Activated CD4-positive, CD25-positive, alpha-beta regulatory T cell (primary cell): Measurements from ENCODE around the gene TPRX1.
"Not testable (repeated sequence)": the region's sequence is repeated elsewhere in the genome, so short reads cannot be mapped to it uniquely, and the experiment has no call there.

Source experiments
- DNase-seq, 4 experiments: peaks; one replicate each; lab custom pipeline; 2025; lab: John Stamatoyannopoulos, UW

The TPRX1 gene

GRCh38 chr19:47801270-47801669 lies 3.1 kb downstream of the TPRX1 start:
- DNase-seq = no peak

GRCh38 chr19:47798904-47799266 lies 5.5 kb downstream of the TPRX1 start:
- no peak for DNase-seq

- no peak for DNase-seq
These were observed 6.1 kb downstream of the TPRX1 start for GRCh38 chr19:47797996-47798903.

- DNase-seq = no peak
These were observed 7.6 kb downstream of the TPRX1 start for GRCh38 chr19:47796785-47797184.

- no peak for DNase-seq
These were observed 9.8 kb downstream of the TPRX1 start for GRCh38 chr19:47794526-47794925.

GRCh38 chr19:47792616-47793015 lies 11.7 kb downstream of the TPRX1 start:
- DNase-seq = no peak

- peak; percentile 66 to 93 (median 84) for DNase-seq
These were observed 13.9 kb downstream of the TPRX1 start for GRCh38 chr19:47790398-47790814.

GRCh38 chr19:47789811-47790210 lies 14.5 kb downstream of the TPRX1 start:
- DNase-seq = not testable (repeated sequence)

- not testable (repeated sequence) for DNase-seq
These were observed 17.0 kb downstream of the TPRX1 start for GRCh38 chr19:47787307-47787706.

GRCh38 chr19:47786566-47786965 lies 17.8 kb downstream of the TPRX1 start:
- no peak for DNase-seq

- DNase-seq = no peak
These were observed 22.6 kb downstream of the TPRX1 start for GRCh38 chr19:47781590-47782262.

- DNase-seq = no peak
These were observed 24.2 kb downstream of the TPRX1 start for GRCh38 chr19:47780215-47780551.

GRCh38 chr19:47779524-47780214 lies 24.7 kb downstream of the TPRX1 start:
- DNase-seq = no peak

- DNase-seq = no peak
These were observed 25.4 kb downstream of the TPRX1 start for GRCh38 chr19:47778954-47779351.

GRCh38 chr19:47778049-47778953 lies 26.1 kb downstream of the TPRX1 start, which contains the start of gene SELENOW:
TSS of gene SELENOW (plus strand) at chr19:47778703. CDS start at chr19:47778786, 83 bp downstream.
- peak; percentile 65 to 75 (median 69) for DNase-seq

- not testable (repeated sequence) for DNase-seq
These were observed 26.9 kb downstream of the TPRX1 start for GRCh38 chr19:47777245-47778048.

GRCh38 chr19:47776568-47776967 lies 27.8 kb downstream of the TPRX1 start:
- no peak for DNase-seq

GRCh38 chr19:47771291-47771690 lies 33.1 kb downstream of the TPRX1 start:
- not testable (repeated sequence) for DNase-seq

GRCh38 chr19:47769534-47769933 lies 34.8 kb downstream of the TPRX1 start:
- DNase-seq = no peak

GRCh38 chr19:47768604-47769003 lies 35.7 kb downstream of the TPRX1 start:
- DNase-seq = no peak

- no peak for DNase-seq
These were observed 37.0 kb downstream of the TPRX1 start for GRCh38 chr19:47767349-47767748.
